Activated CD8-positive, alpha-beta memory T cell treated with anti-CD3 and anti-CD28 coated beads, Interleukin-2, amount 50 U/mL, for 4 hours (primary cell): ENCODE data around the gene BCAM.
"Not testable (repeated sequence)": the region's sequence is repeated elsewhere in the genome, so short reads cannot be mapped to it uniquely, and the experiment has no call there.

ENCODE experiments used
- DNase-seq: peaks from one replicate; pipeline ENCODE4 v3.0.0-alpha.2; 2020

BCAM gene

DNA sequence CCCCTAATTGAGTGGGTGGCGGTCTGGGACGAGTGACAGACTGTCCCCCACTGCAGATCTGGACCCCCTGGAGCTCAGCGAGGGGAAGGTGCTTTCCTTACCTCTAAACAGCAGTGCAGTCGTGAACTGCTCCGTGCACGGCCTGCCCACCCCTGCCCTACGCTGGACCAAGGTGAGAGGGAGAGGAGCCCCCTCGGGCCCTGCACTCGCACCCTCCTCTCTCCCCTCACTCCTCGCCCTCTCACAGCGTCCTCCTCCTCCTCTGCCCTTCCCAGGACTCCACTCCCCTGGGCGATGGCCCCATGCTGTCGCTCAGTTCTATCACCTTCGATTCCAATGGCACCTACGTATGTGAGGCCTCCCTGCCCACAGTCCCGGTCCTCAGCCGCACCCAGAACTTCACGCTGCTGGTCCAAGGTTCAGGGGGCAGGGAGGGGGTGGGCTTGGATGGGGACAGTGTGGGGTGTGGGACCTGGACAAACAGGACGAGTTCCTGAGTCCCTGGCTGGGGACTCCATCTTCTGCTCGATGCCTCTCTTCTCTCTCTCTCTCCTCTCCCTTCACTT, 9.6 kb downstream of the BCAM start:
- DNase-seq, result no peak

DNA sequence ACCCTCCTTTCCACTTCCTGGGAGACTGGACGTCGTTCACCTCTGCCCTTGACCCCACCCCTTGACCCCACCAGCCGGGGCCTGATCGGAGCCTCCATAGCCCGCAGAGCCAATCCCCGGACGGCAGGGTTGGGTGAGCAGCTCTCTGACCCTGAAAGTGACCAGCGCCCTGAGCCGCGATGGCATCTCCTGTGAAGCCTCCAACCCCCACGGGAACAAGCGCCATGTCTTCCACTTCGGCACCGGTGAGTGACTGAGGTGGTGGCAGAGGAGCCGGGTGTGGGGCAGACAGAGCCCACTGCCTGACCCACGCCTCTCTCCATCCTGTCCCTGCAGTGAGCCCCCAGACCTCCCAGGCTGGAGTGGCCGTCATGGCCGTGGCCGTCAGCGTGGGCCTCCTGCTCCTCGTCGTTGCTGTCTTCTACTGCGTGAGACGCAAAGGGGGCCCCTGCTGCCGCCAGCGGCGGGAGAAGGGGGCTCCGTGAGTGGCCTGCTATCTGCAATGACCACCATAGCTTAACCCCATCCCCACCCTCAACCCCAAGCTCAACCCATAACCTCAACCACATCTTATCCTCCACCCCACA, 10.4 kb downstream of the BCAM start:
- DNase-seq, result no peak

DNA sequence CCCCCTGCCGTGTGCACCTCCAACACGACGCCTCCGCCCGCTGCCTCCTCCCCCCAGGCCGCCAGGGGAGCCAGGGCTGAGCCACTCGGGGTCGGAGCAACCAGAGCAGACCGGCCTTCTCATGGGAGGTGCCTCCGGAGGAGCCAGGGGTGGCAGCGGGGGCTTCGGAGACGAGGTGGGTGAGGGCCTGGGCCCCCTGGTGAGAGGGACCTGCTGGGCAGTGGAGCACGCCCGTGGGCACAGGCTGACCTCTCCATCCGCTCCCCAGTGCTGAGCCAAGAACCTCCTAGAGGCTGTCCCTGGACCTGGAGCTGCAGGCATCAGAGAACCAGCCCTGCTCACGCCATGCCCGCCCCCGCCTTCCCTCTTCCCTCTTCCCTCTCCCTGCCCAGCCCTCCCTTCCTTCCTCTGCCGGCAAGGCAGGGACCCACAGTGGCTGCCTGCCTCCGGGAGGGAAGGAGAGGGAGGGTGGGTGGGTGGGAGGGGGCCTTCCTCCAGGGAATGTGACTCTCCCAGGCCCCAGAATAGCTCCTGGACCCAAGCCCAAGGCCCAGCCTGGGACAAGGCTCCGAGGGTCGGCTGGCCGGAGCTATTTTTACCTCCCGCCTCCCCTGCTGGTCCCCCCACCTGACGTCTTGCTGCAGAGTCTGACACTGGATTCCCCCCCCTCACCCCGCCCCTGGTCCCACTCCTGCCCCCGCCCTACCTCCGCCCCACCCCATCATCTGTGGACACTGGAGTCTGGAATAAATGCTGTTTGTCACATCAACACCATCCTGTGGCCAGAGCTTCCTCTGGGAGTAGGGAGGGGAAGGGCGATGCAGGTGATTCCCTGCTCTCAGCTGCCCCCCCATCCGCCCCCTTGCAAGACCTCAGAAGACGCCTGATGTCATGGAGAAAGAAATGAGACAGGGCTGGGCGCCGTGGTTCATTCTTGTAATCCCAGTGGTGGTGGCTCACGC, 12.0 kb downstream of the BCAM start:
- no peak for DNase-seq

DNA sequence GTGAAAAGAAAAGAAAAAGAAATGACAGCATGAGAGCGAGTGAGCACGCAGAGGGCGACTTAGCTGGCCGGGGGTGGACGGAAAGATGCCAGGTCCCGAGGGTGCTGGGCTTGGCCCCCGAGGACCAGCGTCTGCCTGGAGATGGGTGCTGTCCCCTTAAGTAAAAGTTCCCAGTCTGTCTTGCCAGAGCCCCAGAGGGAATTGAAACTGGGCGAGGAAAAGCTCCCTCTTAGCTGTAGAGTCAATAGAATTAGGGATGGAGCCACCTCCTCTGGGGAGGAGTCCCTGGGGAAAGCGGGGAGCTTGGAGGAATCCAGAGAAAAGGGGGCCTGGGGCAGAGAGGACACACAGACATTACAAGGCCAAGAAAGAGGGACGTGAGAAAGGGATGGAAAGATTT, 13.3 kb downstream of the BCAM start:
- DNase-seq, result no peak

DNA sequence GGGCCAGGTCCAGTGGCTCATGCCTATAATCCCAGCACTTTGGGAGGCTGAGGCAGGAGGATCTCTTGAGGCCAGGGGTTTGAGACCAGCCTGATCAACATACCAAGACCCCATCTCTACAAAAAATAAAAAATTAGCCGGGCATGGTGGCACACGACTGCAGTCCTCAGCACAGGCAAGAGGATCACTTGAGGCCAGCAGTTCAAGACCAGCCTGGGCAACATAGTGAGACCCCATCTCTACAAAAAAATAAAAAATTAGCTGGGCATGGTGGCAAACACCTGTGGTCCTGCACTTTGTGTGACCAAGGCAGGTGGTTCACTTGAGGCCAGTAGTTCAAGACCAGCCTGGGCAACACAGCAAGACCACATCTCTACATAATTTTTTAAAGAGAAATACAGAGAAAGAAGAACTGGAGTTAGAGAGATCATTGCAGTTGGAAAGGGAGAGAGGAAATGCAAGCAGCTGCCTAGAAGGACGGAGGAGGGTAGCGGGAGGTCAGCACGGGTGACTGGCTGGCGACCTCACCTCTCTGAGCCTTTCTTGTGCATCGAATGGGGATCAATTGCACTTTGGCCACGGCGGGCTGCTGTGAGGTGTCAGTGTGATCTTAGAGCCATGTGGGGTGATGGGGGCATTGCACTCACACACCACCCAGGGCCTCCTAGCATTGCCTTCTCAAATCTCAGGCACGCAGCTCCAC, 13.9 kb downstream of the BCAM start:
- DNase-seq, result no peak

DNA sequence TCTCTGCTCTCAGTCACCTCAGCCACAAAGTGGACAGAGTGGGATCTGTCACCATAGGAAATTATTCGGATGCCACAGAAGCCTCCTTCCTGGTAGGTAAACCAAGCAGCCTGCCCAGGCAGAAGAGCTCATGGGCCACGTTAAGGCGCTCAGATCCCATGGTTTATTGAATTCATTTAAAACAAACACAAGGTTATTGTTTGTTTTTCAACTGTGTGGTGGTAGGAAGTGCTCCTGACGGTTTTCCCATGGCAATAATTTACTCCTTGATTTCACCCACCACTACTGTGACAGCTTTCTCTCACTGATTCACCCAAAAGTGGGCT, 14.4 kb downstream of the BCAM start:
- no peak for DNase-seq

DNA sequence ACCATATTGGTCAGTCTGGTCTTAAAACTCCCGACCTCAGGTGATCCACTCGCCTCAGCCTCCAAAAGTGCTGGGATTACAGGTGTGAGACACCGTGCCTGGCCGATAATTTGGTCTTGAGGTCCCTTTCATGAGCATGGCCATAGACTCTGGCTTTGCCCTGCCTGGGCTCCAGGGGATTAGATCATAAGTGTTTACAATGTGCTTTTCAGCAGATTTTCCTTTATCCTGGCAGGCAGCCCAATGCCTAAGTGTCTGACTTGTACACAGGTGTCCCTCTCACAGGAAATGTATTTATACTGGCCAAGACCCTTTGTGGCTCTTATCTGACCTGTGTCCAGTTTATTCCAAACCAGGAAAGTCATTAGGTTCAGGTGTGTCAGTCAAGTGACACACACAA, 15.9 kb downstream of the BCAM start:
- no peak for DNase-seq

DNA sequence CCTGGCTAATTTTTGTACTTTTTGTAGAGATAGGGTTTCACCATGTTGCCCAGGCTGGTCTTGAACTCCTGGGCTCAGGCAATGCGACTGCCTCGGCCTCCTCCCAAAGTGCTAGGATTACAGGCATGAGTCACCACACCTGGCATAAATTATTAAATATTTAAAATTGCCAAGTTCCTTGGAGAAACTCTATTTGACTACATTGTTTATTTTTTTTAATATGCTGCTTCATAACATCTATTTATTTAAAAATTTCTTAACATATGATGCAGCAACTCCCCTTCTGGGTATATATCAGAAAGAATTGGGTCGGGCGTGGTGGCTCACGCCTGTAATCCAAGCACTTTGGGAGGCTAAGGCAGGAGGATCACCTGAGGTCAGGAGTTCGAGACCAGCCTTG, 24.0 kb downstream of the BCAM start:
- not testable (repeated sequence) for DNase-seq

DNA sequence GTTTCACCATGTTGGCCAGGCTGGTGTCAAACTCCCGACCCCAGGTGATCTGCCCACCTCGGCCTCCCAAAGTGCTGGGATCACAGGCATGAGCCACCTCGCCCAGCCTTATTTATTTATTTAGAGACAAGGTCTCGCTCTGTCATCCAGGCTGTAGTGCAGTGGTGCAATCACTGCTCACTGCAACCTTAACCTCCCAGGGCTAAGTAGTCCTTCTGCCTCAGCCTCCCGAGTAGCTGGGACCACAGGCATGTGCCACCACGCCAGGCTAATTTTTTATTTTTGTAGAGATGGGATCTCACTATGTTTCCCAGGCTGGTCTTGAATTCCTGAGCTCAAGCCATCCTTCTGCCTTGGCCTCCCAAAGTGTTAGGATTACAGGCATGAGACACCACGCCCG, 25.5 kb downstream of the BCAM start:
- DNase-seq, result not testable (repeated sequence)

DNA sequence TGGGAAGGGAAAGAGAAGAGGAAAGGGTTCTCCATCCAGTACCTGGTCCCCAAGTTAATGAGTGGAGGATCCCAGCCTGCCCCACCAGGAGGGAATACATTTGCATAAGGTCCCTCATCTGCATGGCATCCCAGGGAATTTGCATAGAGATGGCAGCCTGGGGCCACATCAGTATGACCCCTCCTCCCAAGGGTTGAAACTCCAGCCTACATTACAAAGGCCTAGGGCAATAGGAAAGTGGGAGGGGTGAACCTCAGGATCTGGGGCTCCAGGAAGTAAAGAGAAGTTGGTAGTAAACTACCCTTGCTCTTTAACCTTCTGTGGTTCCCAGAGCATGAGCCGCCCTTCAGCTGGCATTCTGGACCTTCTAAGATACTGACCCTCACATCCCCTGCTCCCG, 30.4 kb downstream of the BCAM start:
- no peak for DNase-seq

DNA sequence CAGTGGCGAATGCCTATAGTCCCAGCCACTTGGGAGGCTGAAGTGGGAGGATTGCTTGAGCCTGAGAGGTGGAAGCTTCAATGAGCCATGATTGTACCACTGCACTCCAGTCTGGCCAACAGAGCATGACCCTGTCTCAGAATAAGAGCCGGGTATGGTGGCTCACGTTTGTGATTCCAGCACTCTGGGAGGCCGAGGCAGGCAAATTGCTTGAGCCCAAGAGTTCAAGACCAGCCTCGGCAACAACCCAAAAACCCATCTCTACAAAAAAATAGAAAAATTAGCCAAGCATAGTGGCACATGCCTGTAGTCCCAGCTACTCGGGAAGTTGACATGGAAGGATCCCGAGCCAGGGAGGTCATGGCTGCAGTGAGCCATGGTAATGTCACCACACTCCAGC, 31.9 kb downstream of the BCAM start:
- DNase-seq, result no peak

DNA sequence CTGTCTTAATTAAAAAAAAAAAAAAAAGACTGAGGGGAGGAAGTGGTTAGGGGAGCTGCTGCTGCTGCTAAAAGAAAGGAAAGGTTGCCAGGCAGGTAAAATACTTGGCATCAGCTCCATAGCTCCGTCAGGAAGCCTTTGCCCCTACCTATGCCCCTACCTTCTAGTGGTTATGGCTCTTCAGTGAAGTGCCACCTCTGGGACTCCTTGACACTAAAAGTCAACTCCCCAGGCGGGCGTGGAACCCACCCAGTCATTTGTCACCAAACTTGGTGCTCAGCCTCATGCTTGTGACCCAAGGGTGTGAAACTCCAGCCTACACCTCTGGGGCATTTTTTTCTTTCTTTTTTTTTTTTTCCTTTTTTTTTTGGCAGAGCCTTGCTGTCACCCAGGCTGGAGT, 32.3 kb downstream of the BCAM start:
- DNase-seq, result no peak

DNA sequence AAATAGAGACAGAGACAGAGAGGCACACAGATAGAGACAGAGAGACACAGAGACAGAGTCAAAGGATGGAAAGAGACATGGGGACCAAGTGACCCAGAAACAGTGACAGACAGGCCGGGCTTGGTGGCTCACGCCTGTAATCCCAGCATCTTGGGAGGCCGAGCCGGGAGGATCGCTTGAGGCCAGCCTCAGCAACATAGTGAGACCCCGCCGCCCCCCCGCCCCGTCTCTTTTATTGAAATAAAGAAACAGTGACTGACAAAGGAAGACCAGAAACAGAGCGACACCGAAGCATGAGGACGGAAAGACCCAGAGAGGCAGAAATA, 36.3 kb downstream of the BCAM start:
- DNase-seq, result no peak

DNA sequence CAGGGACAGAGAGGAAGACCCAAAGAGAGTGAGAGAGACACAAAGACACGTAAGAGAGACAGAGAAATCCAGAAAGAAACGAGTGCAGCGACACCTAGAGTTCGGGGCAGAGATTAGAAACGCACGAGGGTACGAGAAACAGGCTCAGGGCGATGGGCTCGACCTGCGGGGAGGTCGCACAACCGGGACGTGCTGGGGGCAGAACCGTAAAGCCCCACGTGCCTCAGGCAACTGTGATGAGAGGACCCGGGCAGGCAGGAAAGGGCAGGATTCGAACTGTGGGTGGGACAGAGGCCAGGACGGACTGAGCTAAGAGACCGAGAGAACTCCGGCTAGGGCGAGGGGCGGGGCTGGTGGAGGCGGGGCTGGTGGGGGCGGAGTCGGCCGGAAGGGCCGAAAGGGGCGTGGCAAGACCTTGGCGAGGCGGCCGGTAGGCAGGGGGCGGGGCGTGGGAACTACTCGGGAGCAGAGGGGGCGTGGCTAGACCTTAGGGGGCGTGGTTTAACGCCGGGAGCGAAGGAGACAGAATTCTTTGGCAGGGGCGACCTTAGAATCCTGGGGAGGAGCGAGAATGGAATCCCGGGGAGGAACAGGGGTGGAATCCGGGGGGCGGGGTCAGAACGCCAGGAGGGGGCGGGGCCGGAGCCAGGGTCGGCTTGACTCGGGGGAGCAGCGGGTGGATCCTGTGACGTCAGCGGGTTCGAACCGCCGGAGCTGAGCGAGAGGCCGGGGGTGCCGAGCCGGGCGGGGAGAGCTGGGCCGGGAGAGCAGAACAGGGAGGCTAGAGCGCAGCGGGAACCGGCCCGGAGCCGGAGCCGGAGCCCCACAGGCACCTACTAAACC, 36.9 kb downstream of the BCAM start, which contains the start of gene NECTIN2:
TSS of gene NECTIN2 (plus strand) at position 686 of the 843 bp plus-strand sequence. CDS start 229 bp downstream, outside the sequence.
- DNase-seq, result peak; percentile 73

DNA sequence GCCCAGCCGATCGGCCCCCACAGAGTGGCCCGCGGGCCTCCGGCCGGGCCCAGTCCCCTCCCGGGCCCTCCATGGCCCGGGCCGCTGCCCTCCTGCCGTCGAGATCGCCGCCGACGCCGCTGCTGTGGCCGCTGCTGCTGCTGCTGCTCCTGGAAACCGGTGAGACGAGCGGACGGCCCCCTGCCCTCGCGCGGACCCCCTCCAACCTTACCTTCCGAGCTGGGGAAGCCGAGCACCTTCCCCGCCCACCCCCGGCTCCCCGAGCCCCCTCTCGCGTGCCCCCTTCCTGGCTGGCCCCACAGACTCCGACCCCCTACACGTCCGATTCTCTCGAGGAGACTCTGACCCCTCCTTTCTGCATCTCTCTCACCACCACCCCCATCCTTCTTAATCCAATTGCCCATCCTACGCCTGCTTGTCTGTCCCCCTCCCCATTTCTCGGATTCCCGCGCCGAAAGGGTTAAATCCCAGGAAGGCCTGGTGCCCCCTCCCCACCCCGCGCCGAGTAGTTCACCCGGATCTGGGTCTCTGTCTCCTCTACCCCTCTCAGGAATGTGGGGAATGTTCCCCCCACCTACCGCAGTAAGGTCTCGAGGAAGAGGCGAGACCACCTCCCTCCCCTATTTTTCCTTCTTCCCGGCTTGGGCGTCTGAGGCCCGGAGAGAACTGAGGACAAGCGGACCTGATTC, 37.7 kb downstream of the BCAM start:
- DNase-seq, result peak; percentile 21

DNA sequence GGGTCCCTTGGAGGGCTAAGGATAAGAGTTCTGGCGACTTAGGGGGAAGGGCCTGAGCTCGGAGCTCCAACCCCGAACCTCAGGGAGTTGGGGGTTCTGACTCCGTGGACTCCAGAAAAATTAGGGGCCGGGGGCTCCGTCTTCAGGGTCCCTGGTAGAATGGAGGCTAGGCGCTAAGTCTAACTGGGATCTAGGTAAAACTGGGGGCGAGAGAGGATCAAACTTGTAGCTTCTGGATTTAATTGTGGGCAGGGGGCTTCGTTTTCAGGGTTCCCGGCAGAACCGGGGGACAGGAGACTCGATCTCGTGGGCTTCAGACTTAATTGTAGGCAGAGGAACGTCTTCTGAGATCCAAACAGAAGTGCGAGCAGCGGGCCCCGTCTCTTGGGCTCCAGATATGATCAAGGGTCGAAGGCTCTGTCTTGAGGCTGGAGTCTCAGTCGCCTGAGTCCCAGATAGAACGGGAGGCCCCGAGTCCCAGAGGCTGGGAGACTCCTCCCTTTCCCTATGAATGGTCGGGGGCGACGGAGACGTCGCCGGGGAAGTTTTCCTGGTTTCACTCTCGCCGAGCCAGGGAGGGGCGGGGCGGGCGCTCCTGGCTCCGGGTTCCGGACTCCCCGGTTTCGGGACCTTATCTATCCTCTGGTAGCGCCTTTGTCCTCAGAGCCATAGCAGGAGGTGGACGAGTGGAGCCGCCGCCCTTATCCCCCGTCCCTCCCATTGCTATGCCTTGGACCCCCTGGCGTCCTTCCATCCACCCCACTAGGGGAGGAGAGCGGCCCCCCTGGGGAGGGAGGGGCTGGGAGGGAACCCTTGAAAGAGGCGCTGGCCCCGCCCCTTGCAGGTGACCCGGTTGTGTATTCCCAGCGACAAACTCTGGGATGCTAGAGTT, 38.5 kb downstream of the BCAM start:
- DNase-seq, result peak; percentile 23

DNA sequence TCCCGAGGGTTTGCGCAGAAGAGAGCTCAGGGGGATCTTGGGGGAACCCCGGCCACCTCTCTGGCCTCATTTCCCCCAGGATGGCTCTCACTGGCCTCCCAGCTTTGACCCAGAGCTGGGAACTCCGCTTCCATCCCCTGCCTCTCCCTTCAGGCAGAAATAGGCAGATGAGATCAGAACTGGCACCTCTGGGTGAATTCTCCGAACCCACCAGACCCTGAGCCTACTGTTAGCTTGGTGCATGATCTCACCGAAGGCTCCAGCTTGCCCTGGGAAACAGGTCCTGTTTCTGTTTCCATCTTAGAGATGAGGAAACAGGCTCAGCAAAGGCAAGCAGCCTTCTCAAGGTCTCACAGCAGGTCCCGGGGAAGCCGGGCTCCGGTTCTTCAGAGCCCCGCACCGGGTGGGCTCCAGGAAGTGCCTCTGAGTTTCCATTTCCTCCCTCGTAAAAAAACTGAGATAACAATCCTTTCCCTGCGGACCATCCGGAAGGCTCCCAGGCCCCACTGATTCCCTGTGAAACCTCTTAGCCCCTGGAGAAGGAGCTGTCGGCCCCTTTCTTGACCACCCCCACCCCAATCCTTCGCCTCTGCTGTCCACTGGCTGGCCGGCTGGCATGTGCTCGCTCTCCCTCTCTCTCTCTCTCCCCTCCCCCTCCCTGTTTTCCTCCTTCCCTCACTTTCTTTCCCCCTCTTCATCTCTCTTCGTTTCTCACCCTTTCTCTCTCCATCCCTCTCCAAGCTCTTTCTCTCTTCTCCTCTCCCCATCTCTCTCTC, 39.3 kb downstream of the BCAM start:
- no peak for DNase-seq

DNA sequence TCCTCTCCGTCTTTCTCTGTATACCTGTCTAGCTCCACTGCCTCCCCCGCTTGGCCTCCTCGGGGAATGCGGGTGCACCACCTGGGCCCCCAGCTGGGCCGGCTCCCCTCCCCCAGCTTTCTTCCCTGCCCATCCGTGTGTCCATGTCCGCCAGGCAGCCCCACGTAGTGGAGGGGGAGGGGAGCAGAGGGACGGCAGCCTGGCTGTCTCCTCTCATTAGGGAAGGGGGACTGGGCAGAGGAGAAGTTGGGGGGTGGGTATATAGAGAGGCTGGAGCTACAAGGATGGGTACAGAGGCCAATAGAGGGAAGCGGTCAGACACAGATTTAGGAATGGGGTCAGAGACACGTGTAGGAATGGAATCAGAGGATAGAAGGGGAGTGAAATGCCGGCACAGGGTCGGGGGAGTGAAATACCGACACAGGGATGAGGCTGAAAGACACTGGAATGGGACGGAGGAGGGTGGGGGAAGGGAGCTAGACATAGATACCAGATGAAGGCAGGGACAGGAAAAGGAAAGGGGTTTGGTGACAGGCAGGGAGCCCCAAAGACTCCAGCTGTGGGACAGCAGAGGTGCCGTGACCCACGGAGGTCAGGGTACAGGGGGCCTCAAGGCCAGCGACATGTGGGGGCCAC, 40.0 kb downstream of the BCAM start:
- DNase-seq, result no peak

DNA sequence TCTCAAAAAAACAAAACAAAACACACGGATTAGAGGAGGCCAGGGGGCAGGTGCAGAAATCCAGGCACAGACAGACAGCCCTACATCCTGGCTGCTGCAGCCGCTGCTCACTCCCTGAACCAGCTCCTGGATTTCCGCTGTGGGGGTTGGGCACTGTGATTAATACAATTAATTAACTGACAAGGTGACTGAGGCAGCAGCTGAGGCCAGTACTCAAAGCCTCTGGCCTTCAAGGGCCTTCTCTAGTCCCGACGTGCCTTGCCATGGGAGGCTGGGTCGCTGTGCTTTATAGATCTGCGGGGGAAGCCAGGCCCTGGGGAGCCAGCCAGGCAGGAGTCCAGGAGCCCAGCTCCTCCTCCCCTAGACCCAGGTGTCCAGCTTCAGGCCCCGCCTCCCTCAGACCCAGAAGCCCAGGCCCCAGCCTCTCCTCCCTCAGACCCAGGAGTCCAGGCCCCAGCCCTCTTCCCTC, 41.8 kb downstream of the BCAM start:
- no peak for DNase-seq

DNA sequence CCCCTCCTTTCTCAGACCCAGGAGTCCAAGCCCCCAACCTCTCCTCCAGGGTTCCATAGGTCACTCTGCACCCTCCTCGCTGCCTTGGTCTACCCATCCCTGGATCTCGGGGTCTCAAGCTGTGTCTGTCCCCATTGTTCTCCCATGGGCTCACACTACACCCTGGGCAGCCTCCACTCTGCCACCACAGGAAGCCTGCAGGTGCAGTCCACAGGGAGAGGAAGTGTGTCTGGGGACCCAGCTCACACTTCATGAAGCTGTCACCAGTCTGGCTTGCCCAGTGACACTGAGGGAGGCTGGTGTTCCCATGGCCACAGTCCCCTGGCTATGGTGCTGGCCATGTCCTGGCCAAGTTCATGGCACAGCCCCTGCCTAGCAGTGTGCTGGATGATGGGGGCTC, 42.5 kb downstream of the BCAM start:
- DNase-seq, result no peak
